ENCODE results near the gene ITPR2.
A peak's percentile ranks its signal among the peaks of the same experiment; 100 is the strongest.

Gene ITPR2

GRCh38 chr12:26728205-26729050 is 104.6 kb downstream of the ITPR2 start:
- Mint-ChIP-seq H3K27me3 (ENCODE audit: low read depth) (no peaks in the 10 kb centered on the region), H3K4me1 (peaks cover 28% of the 10 kb centered on the region), H3K36me3 (ENCODE audit: low read depth) (no peaks in the 10 kb centered on the region), H3K27ac (peak overlapping the region; percentile 50 to 70 (median 67)), H3K9me3 (no peaks in the 10 kb centered on the region), H3K4me3 (peak overlapping the region in 1 of 3 experiments; percentile 20)
- TF ChIP-seq CTCF (IDR thresholded peaks at IDR 0.05; ENCODE audit: unreplicated experiment in 3 of 3) = no peak

GRCh38 chr12:26727482-26728204 is 105.4 kb downstream of the ITPR2 start:
- Mint-ChIP-seq H3K27me3 (ENCODE audit: low read depth) (no peaks in the 10 kb centered on the region), H3K36me3 (ENCODE audit: low read depth) (no peaks in the 10 kb centered on the region), H3K4me1 (peaks cover 32% of the 10 kb centered on the region), H3K4me3 (peak overlapping the region in 1 of 3 experiments; percentile 20), H3K27ac (peak overlapping the region; percentile 50 to 70 (median 67)), H3K9me3 (no peaks in the 10 kb centered on the region)
- TF ChIP-seq CTCF (IDR thresholded peaks at IDR 0.05; ENCODE audit: unreplicated experiment in 3 of 3) = no peak

GRCh38 chr12:26726956-26727355 is 106.0 kb downstream of the ITPR2 start:
- H3K4me1 Mint-ChIP-seq = peaks cover 32% of the 10 kb centered on the region
- H3K27ac Mint-ChIP-seq = no peak overlapping the region
- H3K36me3 Mint-ChIP-seq (ENCODE audit: low read depth) = no peaks in the 10 kb centered on the region
- TF ChIP-seq CTCF (IDR thresholded peaks at IDR 0.05; ENCODE audit: unreplicated experiment in 3 of 3) = no peak
- H3K9me3 Mint-ChIP-seq = no peaks in the 10 kb centered on the region
- H3K4me3 Mint-ChIP-seq = no peak overlapping the region
- H3K27me3 Mint-ChIP-seq (ENCODE audit: low read depth) = no peaks in the 10 kb centered on the region

GRCh38 chr12:26725276-26725916 is 107.6 kb downstream of the ITPR2 start:
- no peak overlapping the region for H3K27ac Mint-ChIP-seq
- H3K27me3 Mint-ChIP-seq (ENCODE audit: low read depth) = no peaks in the 10 kb centered on the region
- no peak for TF ChIP-seq CTCF (IDR thresholded peaks at IDR 0.05; ENCODE audit: unreplicated experiment in 3 of 3)
- H3K4me1 Mint-ChIP-seq = peaks cover 32% of the 10 kb centered on the region
- no peaks in the 10 kb centered on the region for H3K9me3 Mint-ChIP-seq
- H3K36me3 Mint-ChIP-seq (ENCODE audit: low read depth) = no peaks in the 10 kb centered on the region
- H3K4me3 Mint-ChIP-seq = no peak overlapping the region

- Mint-ChIP-seq H3K27ac (peak overlapping the region; percentile 49 to 73 (median 73)), H3K27me3 (ENCODE audit: low read depth) (no peaks in the 10 kb centered on the region), H3K4me3 (peak overlapping the region in 2 of 3 experiments; percentile 13 to 39), H3K4me1 (peaks cover 32% of the 10 kb centered on the region), H3K36me3 (ENCODE audit: low read depth) (no peaks in the 10 kb centered on the region), H3K9me3 (no peaks in the 10 kb centered on the region)
- TF ChIP-seq CTCF (IDR thresholded peaks at IDR 0.05; ENCODE audit: unreplicated experiment in 3 of 3) = no peak
Observed at GRCh38 chr12:26724309-26724702, 108.7 kb downstream of the ITPR2 start.

All from nephron (organoid).